Ovary (tissue), 3 donors: ENCODE measurements around the gene SUSD3.

Source experiments
- POLR2A ChIP-seq: fragments of 450-650 bp; IDR thresholded peaks from one replicate; pipeline ENCODE4 v1.6.1; 2017; ENCODE audit warnings: antibody characterized with exemption, mild to moderate bottlenecking, moderate library complexity
- TF ChIP-seq, protein P1 (sequence below), 3 donors: fragments of 450-650 bp in 2 of 3; fragments of 200-600 bp in 1 of 3; IDR thresholded peaks; one replicate each; pipeline versions ENCODE4 v1.5.1 to v1.8.0; 2016 to 2022; ENCODE audit warnings: antibody characterized with exemption in 3 of 3, mild to moderate bottlenecking in 1 of 3
- donor health status: DM: no; HTN: no; CAD: no.

DNA sequence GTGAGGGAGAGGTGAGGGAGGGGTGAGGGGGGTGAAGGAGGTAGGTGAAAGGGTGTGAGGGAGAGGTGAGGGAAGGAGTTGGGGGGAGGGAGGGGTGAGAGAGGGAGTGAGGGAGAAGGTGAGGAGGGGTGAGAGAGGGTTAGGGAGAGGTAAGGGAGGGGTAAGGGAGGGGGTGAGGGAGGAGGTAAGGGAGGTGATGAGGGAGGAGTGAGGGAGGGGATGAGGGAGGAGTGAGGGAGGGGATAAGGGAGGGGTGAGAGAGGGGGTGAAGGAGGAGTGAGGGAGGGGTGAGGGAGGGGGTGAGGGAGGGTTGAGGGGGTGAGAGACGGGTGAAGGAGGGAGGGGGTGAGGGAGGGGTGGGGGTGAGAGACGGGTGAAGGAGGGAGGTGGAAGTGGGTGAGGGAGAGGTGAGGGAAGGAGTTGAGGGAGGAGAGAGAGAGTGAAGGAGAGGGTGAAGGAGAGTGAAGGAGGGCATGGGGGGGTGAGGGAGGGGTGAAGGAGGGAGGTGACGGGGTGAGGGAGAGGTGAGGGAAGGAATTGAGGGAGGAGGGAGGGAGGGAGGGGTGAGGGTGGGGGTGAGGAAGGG lies 57.1 kb downstream of the SUSD3 start:
- TF ChIP-seq, protein P1, sequence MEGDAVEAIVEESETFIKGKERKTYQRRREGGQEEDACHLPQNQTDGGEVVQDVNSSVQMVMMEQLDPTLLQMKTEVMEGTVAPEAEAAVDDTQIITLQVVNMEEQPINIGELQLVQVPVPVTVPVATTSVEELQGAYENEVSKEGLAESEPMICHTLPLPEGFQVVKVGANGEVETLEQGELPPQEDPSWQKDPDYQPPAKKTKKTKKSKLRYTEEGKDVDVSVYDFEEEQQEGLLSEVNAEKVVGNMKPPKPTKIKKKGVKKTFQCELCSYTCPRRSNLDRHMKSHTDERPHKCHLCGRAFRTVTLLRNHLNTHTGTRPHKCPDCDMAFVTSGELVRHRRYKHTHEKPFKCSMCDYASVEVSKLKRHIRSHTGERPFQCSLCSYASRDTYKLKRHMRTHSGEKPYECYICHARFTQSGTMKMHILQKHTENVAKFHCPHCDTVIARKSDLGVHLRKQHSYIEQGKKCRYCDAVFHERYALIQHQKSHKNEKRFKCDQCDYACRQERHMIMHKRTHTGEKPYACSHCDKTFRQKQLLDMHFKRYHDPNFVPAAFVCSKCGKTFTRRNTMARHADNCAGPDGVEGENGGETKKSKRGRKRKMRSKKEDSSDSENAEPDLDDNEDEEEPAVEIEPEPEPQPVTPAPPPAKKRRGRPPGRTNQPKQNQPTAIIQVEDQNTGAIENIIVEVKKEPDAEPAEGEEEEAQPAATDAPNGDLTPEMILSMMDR (IDR thresholded peaks at IDR 0.05): no peak
- no peak for TF ChIP-seq POLR2A
